Kidney (tissue), 14 donors: ENCODE data around the gene ELOA. TPM values are rescaled to one million over a fixed set of nuclear protein-coding genes. Genes with fewer than 3 reads are reported as not detected.

Experiments used
- DNase-seq, 5 donors: peaks; one replicate each; pipeline ENCODE4 v3.0.0-alpha.2; 2013 to 2020
- FAIRE-seq: peaks from 2 replicates; lab custom pipeline; 2012; peaks lifted over from hg19 to GRCh38; lab: Jason Lieb, UNC
- H3K27ac ChIP-seq, 2 donors: one replicate each; pipeline ENCODE4 v1.7.0; 2013; ENCODE audit warnings: low read depth in 2 of 2, low read length in 2 of 2, inconsistent platforms in 1 of 2
- H3K27me3 ChIP-seq: one replicate; pipeline ENCODE4 v1.7.1; 2013; ENCODE audit warnings: low read length, inconsistent platforms; ENCODE audit not compliant: control insufficient read depth, insufficient read depth
- H3K36me3 ChIP-seq, 3 donors: one replicate each; pipeline versions ENCODE4 v1.7.0 to v1.7.1; 2013; ENCODE audit warnings: low read length in 3 of 3, control low read depth in 1 of 3, inconsistent platforms in 1 of 3; ENCODE audit not compliant: insufficient read depth in 3 of 3, control insufficient read depth in 2 of 3
- H3K4me1 ChIP-seq, 3 donors: one replicate each; pipeline versions ENCODE4 v1.7.0 to v1.7.1; 2013; ENCODE audit warnings: low read length in 3 of 3, inconsistent platforms in 1 of 3, low read depth in 1 of 3; ENCODE audit not compliant: control insufficient read depth in 2 of 3, insufficient read depth in 2 of 3
- H3K4me3 ChIP-seq, 3 donors: one replicate each; pipeline versions ENCODE4 v1.7.0 to v1.8.1; 2013; ENCODE audit warnings: low read length in 3 of 3, control low read depth in 1 of 3, inconsistent platforms in 1 of 3
- H3K9ac ChIP-seq, 3 donors: one replicate each; pipeline versions ENCODE4 v1.7.0 to v1.7.1; 2013; ENCODE audit warnings: low read length in 3 of 3, control low read depth in 1 of 3, inconsistent platforms in 1 of 3
- H3K9me3 ChIP-seq, 3 donors: one replicate each; pipeline versions ENCODE4 v1.7.0 to v1.7.1; 2013; ENCODE audit warnings: low read length in 3 of 3, control low read depth in 1 of 3, inconsistent platforms in 1 of 3; ENCODE audit not compliant: control insufficient read depth in 2 of 3, insufficient read depth in 1 of 3
- intact Hi-C: fragments of 100-400 bp; cut with DNase I; formaldehyde crosslinking; loops from one replicate; pipeline ENCODE4 v1.11.1; 2022
- polyA plus RNA-seq: library from polyadenylated mRNA; stranded (reverse); fragments of 350-450 nt; fragmentation: Illumina TruSeq; extraction: RNeasy Lipid Tissue Mini Kit (QIAGEN cat#74804); gene quantifications from one replicate; pipeline ENCODE4 v1.2.3, GENCODE V29; 2014; ENCODE audit warnings: low read depth, low replicate concordance; ENCODE audit not compliant: insufficient read depth
- total RNA-seq: library from RNA; stranded (reverse); fragmentation: NEBNext Ultra II Directional; extraction: Animal tissue kit (Norgen Biotek cat#: 25700); gene quantifications from one replicate; pipeline ENCODE4 v1.2.1, GENCODE V29; 2021
- TF ChIP-seq, protein P1 (sequence below): IDR thresholded peaks from 3 replicates; pipeline ENCODE4 v1.5.1; 2012; ENCODE audit warnings: mild to moderate bottlenecking, moderate library complexity, borderline replicate concordance; ENCODE audit not compliant: insufficient read depth; ENCODE audit errors: extremely low read depth
- donor health status: control.
- donor health status: control.
- donor health status: control.
- donor health status: control.
- donor health status: control.
- donor health status: DM: yes; HTN: yes; CAD: no.
- donor health status: Normal renal cell carcinoma (clear cell type).

ELOA gene
- total and polyA plus RNA-seq, 2 donors from 2014 or later = 13.7 to 39.1 TPM

DNA sequence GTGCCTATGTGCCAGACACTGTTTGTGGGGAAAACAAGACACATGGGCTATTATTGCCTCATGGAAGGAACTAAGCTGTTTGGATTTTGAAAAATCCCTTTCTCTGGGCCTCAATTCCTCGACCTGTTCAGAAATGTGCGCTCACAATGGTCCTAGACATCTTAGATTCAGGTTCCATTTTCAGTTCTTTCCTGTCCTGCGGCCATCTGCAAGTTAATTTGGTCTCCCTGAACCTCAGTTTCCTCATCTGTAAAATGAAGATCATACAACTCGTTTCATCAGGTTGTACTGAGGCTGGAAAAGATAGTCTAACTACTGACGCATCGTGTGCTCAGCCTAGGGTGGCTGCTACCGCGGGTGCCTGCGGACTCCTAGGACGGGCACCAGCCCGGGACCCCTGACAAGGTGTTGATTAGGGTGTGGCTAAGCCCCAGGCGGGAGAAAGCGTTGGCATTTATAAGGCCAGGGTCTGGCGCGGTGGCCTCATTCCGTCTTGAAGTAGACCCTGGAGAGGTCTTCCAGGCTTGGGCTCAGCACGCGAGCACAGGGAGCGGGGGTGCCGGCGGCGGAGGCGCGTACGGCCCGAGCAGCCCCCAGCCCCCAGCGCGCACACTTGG, 493 bp upstream of the ELOA start:
- peaks cover 0 to 10% (median 9%) of the 10 kb centered on the region in 3 donors for H3K4me1 ChIP-seq
- peak overlapping the region; percentile 23 to 55 (median 29) for H3K9ac ChIP-seq
- H3K9me3 ChIP-seq = no peaks in the 10 kb centered on the region
- H3K27ac ChIP-seq = peak overlapping the region; percentile 80 to 87
- TF ChIP-seq, protein P1, sequence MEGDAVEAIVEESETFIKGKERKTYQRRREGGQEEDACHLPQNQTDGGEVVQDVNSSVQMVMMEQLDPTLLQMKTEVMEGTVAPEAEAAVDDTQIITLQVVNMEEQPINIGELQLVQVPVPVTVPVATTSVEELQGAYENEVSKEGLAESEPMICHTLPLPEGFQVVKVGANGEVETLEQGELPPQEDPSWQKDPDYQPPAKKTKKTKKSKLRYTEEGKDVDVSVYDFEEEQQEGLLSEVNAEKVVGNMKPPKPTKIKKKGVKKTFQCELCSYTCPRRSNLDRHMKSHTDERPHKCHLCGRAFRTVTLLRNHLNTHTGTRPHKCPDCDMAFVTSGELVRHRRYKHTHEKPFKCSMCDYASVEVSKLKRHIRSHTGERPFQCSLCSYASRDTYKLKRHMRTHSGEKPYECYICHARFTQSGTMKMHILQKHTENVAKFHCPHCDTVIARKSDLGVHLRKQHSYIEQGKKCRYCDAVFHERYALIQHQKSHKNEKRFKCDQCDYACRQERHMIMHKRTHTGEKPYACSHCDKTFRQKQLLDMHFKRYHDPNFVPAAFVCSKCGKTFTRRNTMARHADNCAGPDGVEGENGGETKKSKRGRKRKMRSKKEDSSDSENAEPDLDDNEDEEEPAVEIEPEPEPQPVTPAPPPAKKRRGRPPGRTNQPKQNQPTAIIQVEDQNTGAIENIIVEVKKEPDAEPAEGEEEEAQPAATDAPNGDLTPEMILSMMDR = no peak
- H3K36me3 ChIP-seq = no peaks in the 10 kb centered on the region
- no peaks in the 10 kb centered on the region for H3K27me3 ChIP-seq
- DNase-seq = peak in 1 of 5 donors; percentile 82
- H3K4me3 ChIP-seq = peak overlapping the region; percentile 57 to 89 (median 64)
- intact Hi-C loops = no loop called here
- no peak for FAIRE-seq

DNA sequence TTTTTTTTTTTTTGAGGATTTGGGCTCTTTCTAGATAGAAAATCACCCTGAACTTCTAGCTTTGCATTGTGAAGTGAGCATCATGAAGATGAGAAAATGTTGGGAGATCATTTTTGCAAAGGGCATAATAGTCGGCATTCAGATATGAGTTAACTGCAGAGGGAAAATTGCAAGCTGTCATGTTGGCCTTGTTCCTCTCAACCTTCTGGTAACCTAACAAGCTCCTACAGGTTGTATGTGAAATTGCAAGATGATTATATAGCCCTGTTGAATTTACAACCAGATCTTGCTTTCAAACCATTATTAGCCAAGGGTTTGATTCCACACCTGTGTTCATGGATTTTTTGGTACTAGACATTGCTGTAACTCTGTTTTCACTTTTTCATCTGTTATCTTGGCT, 2.2 kb downstream of the ELOA start:
- FAIRE-seq = no peak
- intact Hi-C loops = no loop called here
- DNase-seq = no peak
- H3K4me1 ChIP-seq = peaks cover 0 to 10% (median 9%) of the 10 kb centered on the region in 3 donors
- no peak overlapping the region for H3K27ac ChIP-seq
- H3K9me3 ChIP-seq = no peaks in the 10 kb centered on the region
- H3K36me3 ChIP-seq = peaks cover 0 to 8% (median 1%) of the 10 kb centered on the region in 3 donors
- TF ChIP-seq, protein P1 = no peak
- H3K9ac ChIP-seq = no peak overlapping the region
- H3K27me3 ChIP-seq = no peaks in the 10 kb centered on the region
- no peak overlapping the region for H3K4me3 ChIP-seq

DNA sequence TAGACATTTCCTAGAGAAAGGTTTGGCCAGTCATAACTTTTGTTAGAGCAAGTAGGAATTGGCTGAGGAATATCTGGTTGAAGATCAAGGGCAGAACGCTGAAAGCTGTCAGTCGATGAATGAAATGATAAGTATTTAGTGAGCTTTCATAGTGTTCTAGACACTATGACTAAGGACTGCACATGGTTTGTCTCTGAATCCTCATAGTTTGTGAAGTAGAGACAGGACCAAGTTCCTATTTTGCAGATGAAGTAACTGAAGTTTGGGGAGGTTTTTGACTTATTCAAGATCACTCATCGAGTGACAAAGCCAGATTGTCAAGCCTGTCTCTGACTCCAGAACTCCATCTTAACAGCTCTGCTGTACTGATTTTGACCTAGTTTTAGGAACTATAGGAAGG, 4.7 kb downstream of the ELOA start:
- Histone ChIP-seq H3K27me3 (no peaks in the 10 kb centered on the region), H3K9me3 (no peaks in the 10 kb centered on the region), H3K36me3 (peaks cover 3 to 33% (median 22%) of the 10 kb centered on the region in 3 donors), H3K4me3 (no peak overlapping the region), H3K9ac (no peak overlapping the region), H3K4me1 (peaks cover 0 to 9% (median 7%) of the 10 kb centered on the region in 3 donors), H3K27ac (no peak overlapping the region)
- intact Hi-C loops = no loop called here
- FAIRE-seq (no peak), DNase-seq (no peak)
- TF ChIP-seq, protein P1 = no peak
